DND-41 (cell line): ENCODE measurements around the gene AFAP1.

Source experiments
- EZH2 ChIP-seq: IDR thresholded peaks from 3 replicates; pipeline ENCODE4 v1.6.1; 2012; ENCODE audit warnings: borderline replicate concordance, low read depth, mild to moderate bottlenecking, moderate library complexity, low read length, inconsistent platforms; ENCODE audit not compliant: severe bottlenecking
- TF ChIP-seq, protein P1 (sequence below): IDR thresholded peaks from 2 replicates; pipeline ENCODE4 v1.5.1; 2012; ENCODE audit warnings: borderline replicate concordance, low read length, moderate library complexity, mild to moderate bottlenecking; ENCODE audit not compliant: poor library complexity, severe bottlenecking; ENCODE audit errors: extremely low read depth

DNA sequence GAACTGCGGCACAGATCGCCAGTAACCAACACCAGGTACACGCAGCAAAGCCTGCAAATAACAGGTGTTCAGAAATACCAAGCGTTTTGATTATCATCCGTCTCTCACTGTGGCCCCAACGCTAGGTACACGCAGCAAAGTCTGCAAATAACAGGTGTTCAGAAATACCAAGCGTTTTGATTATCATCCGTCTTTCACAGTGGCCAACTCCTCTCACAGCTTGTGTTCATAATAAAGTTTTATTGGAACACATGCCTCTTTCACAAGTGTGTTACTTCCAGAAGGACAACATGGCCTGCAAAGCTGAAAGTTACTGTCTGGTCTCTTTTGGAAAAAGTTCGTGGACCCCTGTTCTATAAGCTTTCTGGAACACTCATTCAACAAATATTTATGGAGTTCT, 153.1 kb downstream of the AFAP1 start:
- TF ChIP-seq, protein P1, sequence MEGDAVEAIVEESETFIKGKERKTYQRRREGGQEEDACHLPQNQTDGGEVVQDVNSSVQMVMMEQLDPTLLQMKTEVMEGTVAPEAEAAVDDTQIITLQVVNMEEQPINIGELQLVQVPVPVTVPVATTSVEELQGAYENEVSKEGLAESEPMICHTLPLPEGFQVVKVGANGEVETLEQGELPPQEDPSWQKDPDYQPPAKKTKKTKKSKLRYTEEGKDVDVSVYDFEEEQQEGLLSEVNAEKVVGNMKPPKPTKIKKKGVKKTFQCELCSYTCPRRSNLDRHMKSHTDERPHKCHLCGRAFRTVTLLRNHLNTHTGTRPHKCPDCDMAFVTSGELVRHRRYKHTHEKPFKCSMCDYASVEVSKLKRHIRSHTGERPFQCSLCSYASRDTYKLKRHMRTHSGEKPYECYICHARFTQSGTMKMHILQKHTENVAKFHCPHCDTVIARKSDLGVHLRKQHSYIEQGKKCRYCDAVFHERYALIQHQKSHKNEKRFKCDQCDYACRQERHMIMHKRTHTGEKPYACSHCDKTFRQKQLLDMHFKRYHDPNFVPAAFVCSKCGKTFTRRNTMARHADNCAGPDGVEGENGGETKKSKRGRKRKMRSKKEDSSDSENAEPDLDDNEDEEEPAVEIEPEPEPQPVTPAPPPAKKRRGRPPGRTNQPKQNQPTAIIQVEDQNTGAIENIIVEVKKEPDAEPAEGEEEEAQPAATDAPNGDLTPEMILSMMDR, result no peak
- no peak for TF ChIP-seq EZH2
